NCI-H1417 treated with DMSO at 0.1 percent for 48 hours (cell line): ENCODE results near the gene ATP5F1A.
"Not testable (repeated sequence)": the region's sequence is repeated elsewhere in the genome, so short reads cannot be mapped to it uniquely, and the experiment has no call there.

ENCODE experiments used
- DNase-seq: peaks from one replicate; lab custom pipeline; 2025; lab: John Stamatoyannopoulos, UW

ATP5F1A gene

DNA sequence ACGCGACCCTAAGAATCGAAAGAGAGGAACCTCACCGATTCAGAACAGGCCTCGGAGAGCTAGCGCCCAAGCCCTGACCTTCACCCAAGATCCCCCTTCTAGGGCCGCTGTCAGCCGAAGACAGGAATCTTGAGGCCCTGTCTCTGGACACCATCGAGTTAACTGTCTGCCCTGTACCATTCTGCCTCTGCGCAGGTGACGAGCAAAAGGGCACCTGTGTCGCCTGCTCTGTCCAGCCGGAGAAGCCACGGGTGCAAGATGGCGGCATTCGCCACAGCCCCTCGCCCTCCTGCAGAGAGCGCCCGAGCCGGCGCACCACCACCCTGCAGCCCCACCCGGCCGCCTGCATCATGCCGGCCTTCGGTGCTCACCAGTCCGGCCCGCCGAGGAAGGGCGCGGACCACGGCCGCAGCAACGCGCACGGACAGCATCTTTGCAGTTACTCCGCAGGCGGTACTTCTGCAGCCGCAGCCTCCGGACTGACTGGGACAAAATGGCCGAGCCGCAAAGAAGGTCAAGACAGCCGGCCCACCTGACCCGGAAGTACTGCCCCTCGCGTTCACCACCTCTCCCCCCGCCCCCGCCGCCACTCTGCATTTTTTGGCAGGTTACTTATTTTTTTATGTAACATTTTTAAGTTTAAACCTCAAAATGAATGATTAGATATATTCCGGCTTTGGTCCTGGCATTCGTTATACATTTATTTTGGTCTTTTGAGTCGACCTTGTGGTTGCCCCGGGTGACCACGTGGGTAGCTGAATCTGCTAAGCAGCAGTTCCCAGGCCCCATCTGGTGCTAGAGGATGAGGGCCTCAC lies at the start of gene ATP5F1A:
ATP5F1A (minus strand) TSS at position 496 of the 815 bp plus-strand sequence; CDS start at position 431, 65 bp downstream.
- DNase-seq, result peak; percentile 70

DNA sequence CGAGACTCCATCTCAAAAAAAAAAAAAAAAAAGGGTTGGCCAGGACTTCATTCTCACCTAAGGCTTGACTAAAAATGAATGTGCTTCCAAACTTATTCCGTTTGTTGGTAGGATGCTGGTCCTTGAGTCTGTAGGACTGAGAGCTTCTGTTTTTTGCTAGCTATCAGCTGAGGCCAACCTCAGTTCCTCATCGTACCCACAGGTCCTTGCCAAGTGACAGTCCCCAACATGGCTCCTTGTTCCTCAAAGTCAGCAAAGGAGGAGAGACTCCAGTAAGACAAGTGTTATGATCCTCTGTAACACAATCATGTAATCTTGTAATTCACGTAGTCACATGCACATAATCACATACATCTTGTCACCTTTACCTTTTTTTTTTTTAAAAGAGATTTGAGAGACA lies 43.1 kb upstream of the ATP5F1A start:
- DNase-seq, result no peak

DNA sequence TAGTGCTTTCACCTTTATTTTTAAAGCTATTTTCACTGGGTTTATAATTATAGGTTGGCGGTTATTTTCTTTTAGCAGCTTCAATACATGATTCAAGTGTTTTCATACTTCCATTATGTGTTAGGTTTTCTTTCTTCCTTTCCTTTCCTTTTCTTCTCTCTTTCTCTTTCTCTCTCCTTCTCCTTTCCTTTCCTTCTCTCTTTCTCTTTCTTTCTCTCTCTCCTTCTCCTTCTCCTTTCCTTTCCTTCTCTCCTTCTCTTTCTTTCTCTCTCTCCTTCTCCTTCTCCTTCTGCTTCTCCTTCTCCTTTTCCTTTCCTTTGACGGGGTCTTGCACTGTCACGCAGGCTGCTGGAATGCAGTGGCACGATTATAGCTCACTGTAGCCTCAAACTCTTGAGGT lies 42.1 kb upstream of the ATP5F1A start:
- DNase-seq, result no peak

DNA sequence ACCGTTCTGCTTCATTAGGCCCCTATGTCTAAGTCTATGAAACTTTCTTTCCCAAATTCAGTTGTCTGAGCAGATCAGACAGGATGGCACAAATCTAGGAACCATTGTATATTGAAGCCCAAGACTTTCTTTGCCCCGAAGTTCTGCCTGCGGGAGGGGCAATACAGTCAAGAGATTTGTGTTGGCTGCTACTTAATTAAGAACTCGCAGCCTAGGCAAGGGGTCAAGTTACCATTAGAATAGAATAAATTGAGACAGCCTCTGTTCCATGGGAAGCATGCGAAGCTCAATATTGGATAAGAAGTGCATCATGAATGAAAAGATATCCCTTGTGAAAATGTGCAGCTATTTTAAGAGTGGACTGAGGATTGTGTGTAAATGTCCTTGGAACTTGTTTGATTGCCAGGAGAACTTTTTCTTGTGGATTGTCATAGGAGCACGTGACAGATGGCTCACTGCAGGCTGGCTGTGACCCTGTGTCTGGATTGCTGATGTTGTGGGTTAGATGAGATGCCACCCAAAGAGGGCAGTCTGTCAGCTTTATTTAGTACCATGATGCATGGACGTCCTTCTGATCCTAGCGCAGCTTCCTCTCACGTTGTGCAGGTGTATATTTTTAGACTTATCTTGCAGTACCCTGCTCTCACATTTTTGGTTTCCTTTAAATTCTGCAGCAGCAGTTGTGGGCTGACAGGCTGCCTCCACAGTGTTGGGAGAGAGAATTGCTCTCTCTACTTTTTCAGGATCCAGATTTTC lies 37.0 kb upstream of the ATP5F1A start:
- no peak for DNase-seq

DNA sequence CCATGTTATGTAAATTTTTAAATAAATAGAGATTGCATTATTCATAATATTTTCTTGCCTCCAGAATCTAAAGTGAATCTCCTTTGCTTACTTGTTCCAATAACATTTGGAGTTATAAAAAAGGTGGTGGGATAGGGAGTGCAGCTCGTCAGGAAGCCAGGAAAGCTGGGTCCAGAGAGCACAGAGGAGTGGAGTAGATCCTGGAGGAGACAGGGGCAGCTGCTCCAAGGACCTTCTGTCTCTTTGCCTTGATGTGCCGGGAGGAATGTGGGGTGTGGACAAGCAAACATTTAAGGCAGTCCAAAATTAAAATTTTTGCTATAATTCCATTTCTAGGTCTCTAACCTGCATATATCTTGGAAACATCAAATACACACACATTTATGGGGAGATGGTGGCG lies 35.4 kb upstream of the ATP5F1A start:
- DNase-seq, result no peak

DNA sequence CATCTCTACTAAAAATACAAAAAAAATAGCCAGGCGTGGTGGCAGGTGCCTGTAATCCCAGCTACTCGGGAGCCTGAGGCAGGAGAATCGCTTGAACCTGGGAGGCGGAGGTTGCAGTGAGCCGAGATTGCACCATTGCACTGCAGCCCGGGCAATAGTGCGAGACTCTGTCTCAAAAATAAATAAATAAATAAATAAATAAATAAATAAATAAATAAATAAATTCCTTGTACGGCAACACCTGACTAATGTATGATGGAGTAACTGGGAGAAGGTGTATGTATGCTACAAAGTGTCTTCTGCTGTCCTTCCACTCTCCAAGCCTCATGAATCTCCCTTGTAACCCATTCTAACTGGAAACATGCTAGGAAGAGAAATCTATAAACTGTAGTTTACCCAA lies 32.5 kb upstream of the ATP5F1A start:
- not testable (repeated sequence) for DNase-seq

DNA sequence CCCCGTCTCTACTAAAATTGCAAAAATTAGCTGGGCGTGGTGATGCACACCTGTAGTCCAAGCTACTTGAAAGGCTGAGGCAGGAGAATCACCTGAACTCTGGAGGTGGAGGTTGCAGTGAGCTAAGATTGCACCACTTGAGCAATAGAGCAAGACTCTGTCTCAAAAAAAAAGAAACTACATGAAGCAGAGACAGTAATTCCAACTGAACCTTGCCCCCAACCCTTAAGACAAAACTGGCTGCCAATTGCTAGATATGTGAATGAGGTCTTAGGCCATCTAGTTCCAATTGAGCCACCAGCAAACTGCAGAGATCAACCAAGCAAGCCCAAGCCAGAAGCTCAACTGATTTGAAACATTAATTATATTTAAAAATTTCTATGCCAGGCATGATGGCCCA lies 32.0 kb upstream of the ATP5F1A start:
- DNase-seq, result no peak

DNA sequence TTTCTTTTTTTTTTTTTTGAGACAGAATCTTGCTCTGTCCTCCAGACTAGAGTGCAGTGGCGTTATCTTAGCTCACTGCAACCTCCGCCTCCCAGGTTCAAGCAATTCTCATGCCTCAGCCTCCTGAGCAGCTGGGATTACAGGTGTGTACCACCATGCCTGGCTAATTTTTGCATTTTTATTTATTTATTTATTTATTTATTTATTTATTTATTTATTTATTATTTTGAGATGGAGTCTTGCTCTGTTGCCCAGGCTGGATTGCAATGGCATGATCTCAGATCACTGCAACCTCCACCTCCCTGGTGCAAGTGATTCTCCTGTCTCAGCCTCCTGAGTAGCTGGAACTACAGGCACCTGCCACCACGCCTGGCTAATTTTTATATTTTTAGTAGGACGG lies 28.5 kb upstream of the ATP5F1A start:
- DNase-seq, result not testable (repeated sequence)

DNA sequence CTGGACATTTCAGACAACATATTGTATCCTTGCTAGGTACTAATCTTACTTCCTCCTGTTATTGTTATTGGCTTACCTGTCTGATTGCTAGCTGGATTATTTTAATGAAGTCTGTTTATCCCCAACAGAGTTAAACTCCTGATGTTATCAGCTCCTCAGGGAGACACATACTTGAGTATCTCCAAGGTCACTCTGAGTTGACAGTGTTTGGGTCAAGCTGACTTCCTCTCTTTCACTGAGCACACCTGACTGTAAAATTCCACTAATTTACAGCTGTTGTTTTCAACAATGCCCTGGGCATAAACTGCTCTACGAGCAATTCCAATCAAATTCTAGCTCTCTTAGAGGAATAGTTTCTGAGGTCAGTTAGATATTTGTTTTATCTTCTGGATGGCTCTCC lies 15.7 kb upstream of the ATP5F1A start:
- no peak for DNase-seq

DNA sequence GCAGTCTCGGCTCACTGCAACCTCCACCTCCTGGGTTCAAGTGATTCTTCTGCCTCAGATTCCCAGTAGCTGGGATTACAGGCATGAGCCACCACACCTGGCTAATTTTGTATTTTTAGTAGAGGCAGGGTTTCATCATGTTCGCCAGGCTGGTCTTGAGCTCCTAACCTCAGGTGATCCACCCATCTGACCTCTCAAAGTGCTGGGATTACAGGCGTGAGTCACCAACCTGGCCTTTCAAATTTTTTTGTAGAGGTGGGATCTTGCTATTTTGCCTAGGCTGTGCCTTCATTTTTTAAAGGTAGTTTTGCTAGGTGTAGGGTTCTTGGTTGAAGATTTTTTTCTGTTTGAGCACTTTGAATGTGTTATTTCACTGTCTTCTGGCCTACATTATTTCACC lies 12.3 kb upstream of the ATP5F1A start:
- no peak for DNase-seq

DNA sequence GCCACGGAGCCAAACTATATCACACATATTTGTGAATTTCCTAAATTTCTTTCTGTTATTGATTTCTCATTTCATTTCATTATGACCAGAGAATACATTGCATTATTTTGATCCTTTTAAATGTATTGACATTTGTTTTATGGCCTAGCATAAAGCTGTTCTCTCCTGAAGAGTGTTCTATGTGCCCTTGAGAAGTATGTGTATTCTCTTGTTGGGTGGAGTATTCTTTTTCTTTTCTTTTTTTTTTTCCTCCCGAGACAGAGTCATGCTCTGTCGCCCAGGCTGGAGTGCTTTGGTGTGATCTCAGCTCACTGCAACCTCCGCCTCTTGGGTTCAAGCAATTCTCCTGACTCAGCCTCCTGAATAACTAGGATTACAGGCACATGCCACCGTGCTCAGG lies 11.3 kb upstream of the ATP5F1A start:
- DNase-seq, result no peak

DNA sequence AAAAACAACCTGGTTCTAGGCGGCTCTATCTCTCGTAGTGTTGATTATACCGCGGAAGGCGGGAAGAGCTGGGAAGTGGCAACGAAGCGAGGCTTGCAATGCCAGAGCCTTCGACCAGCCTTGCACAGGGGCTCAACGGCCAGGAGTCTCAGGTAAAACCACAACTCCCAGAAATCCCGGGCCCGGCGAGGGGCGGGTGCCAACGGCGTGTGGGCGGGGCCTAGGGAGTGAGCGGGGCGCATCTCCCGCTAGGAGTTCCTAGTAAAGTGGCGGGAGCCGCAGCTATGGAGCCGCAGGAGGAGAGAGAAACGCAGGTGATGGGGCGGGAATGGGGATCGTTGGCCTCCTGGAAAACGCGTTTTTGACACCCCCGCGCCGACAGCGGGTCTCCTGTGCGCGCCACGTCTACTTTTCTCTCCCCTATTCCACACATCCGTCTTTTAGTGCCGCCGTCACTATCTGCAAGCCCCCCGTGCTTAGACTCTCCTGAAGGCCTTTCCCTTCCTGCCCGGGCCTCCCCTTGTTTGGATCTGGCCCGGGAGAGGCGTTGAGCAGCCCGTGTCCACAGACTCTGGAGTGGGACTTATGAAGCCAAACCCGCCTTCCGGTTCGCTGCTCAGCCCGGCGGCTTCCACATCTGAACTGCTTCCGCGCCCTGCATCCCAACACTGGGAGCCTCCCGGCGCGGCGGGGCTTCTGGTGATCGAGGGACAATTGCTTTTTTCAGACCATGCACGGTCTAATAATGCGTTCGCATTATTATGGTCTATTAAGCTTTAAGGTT lies 6.2 kb upstream of the ATP5F1A start, which contains the start of gene HAUS1:
HAUS1 (plus strand) TSS at position 258 of the 784 bp plus-strand sequence; CDS start at position 285, 27 bp downstream.
- peak; percentile 80 for DNase-seq

DNA sequence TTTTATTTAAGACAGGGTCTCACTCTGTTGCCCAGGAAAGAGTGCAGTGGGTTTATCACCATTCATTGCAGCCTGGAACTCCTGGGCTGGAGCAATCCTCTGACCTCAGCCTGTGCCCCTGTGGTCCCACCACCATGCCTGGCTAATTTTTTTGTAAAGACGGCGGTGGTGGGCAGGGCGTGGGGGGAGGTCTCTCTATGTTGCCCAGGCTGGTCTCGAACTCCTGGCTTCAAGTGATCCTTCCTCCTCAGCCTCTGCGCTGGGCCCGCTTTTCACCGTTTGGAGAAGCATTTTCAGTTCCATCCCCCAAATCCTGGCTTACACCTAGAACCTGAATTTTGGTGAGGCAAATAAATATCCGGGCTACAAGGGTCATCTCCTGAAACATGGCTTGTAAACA lies 1.4 kb upstream of the ATP5F1A start:
- DNase-seq, result no peak

DNA sequence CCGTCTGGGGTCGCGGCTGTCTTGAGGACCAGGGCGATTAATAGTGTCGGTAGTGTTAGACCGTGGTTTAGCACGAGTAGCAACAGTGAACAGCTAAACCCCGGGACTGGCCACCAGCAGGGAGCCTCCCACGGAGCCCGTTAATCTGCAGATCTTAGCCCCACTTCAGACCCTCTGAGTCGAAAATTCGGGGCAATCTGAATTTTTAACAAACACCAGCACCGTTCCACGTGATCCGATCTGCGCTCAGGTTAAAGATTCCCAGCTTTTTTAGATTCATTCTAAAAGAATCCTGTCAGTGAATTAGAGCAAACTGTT lies 479 bp upstream of the ATP5F1A start:
- DNase-seq, result no peak

DNA sequence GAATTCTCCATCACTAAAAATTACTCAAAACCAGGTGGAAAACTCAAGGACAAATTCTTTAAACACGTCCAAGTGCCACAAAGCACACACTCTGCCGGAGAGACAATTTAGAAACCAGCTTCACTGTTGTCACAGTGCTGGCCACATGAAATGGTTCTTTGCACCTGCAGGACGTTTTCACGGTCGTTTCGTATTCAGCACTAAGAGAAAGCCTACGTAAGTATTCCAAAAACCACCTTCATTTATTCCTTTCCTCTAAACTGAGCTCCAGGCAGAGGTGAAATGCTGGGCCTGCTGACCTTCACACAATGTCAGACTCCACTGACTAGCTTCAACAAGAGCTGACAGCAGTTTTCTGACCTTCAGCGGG lies 680 bp downstream of the ATP5F1A start:
- DNase-seq, result no peak

DNA sequence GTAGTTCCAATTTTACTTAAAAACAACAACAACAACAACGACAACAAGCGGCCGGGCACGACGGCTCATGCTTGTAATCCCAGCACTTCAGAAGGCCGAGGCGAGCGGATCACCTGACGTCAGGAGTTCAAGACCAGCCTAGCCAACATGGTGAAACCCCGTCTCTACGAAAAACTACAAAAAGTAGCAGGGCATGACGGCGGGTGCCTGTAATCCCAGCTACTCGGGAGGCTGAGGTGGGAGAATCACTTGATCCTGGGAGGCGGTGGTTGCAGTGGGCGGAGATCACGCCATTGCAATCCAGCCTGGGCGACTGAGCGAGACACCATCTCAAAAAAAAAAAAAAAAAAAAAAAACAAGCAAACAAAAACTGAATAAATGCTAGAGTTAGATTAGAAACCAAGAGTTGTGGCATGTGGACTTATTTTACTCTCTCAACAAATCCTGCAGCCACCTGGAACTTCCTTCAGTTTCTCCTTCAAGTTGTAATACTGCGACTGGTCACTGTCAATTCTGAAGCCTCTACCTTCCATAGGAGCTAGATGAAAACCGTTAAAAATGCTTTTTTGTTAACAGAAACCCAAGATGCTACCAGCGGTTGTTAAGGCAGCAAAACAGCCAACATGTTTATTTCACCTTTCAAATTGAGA lies 1.3 kb downstream of the ATP5F1A start:
- DNase-seq, result no peak

DNA sequence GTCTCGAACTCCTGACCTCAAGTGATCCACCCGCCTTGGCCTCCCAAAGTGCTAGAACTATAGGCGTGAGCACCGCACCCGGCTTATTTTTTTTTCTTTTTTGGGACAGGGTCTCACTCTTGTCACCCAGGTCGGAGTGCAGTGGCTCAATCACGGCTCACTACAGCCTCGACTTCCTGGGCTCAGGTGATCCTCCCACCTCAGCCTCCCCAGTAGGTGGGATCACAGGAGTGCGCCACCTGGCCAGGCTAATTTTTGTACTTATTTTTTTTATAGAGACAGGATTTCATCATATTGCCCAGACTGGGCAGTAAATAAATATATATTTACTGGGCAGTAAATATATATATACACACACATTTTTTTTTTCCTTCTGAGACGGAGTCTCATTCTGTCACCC lies 2.6 kb downstream of the ATP5F1A start:
- no peak for DNase-seq

DNA sequence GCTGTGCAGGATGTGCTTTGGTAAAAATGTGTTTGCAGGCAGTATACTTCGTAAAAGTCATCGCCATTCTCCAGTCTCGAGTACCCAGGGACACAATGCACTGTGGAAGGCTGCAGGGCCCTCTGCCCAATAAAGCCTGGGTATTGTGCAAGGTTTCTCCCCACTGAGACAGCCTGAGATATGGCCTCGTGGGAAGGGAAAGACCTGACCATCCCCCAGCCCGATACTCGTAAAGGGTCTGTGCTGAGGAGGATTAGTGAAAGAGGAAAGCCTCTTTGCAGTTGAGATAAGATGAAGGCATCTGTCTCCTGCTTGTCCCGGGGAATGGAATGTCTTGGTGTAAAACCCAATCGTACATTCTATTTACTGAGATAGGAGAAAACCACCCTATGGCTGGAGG lies 9.6 kb downstream of the ATP5F1A start:
- not testable (repeated sequence) for DNase-seq

DNA sequence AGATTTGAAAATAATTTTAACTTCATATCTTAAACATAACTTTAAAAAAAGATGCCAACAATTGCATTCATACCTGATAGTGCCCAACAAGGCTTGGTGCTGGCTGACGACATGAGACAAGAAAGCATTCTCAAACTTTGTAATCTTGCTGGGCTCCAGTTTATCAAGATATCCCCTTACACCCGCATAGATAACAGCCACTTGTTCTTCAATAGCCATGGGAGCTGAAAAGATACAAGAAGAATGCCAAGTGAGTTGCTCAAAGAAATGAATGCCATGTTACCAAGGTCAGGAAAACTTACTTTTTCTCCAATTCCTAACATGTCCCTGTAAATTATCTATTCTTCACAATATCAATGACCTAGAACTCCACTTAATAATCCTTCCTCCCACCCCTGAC lies 13.7 kb downstream of the ATP5F1A start:
- DNase-seq, result no peak

DNA sequence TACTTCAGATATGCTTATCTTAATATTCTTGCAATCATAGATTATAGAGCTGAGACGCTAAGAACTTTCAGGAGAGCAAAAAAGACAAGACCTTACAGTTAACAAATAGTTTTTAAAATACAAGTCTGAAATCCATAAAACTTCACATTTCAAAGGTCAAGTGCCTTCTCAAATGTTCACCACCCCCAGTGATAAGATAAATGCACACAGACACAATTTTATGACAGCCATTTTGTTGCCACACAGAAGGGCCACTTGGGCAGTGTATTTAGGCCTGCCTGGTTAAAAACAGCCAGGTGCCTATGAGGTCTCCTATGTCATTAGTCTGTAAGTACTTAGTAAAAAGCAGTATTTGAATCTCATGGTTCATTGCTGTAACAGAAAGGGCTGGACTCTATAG lies 17.9 kb downstream of the ATP5F1A start:
- DNase-seq, result no peak

DNA sequence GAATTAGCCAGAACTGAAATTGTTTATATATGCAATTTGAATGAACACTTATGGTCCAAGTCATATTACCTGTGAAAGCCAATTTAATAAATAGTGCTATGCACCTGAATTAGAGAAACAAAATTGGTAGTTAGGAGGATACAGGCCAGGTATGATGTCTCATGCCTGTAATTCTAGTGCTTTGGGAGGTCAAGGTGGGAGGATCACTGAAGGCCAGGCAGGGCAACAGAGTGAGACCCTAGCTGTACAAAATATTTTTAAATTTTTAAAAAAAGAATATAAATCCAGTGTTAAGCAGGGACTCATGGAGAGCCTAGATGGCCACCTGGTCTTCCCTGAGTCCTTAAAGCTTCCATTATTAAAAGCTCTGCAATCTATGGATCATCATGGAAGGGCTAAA lies 18.8 kb downstream of the ATP5F1A start:
- no peak for DNase-seq
